CD4-positive, alpha-beta T cell treated with Interleukin-15 for 4 hours (primary cell): ENCODE measurements around the gene VWF.
"Not testable (repeated sequence)": the region's sequence is repeated elsewhere in the genome, so short reads cannot be mapped to it uniquely, and the experiment has no call there.

Source experiments
- DNase-seq: peaks from one replicate; pipeline ENCODE4 v3.0.0-alpha.2; 2020; ENCODE audit warnings: low spot score

Gene VWF

GRCh38 chr12:6145564-6145963 lies 21.1 kb upstream of the VWF start:
- DNase-seq: no peak

GRCh38 chr12:6143303-6143675 lies 18.8 kb upstream of the VWF start:
- no peak for DNase-seq

GRCh38 chr12:6142368-6143302 lies 18.2 kb upstream of the VWF start:
- not testable (repeated sequence) for DNase-seq

GRCh38 chr12:6141731-6142367 lies 17.4 kb upstream of the VWF start:
- DNase-seq: not testable (repeated sequence)

GRCh38 chr12:6140651-6141447 lies 16.4 kb upstream of the VWF start:
- peak; percentile 21 for DNase-seq

GRCh38 chr12:6135071-6135470 lies 10.6 kb upstream of the VWF start:
- no peak for DNase-seq

GRCh38 chr12:6133642-6134041 lies 9.2 kb upstream of the VWF start:
- no peak for DNase-seq

- no peak for DNase-seq
Observed at GRCh38 chr12:6132496-6132895, 8.0 kb upstream of the VWF start.

- DNase-seq: no peak
Observed at GRCh38 chr12:6125310-6125608, 789 bp upstream of the VWF start.

- DNase-seq: no peak
Observed at GRCh38 chr12:6123258-6123657, 1.2 kb downstream of the VWF start.

GRCh38 chr12:6122201-6122600 lies 2.3 kb downstream of the VWF start:
- no peak for DNase-seq

GRCh38 chr12:6120796-6121473 lies 3.5 kb downstream of the VWF start:
- DNase-seq: no peak

- no peak for DNase-seq
Observed at GRCh38 chr12:6118891-6119568, 5.4 kb downstream of the VWF start.

- DNase-seq: no peak
Observed at GRCh38 chr12:6116471-6117021, 7.9 kb downstream of the VWF start.

GRCh38 chr12:6115389-6115788 lies 9.1 kb downstream of the VWF start:
- no peak for DNase-seq

GRCh38 chr12:6114476-6114870 lies 10.0 kb downstream of the VWF start:
- DNase-seq: no peak

GRCh38 chr12:6113691-6114475 lies 10.6 kb downstream of the VWF start:
- DNase-seq: no peak

GRCh38 chr12:6112004-6112403 lies 12.5 kb downstream of the VWF start:
- DNase-seq: no peak

- no peak for DNase-seq
Observed at GRCh38 chr12:6110006-6110405, 14.5 kb downstream of the VWF start.

GRCh38 chr12:6106218-6106617 lies 18.3 kb downstream of the VWF start:
- DNase-seq: no peak

- no peak for DNase-seq
Observed at GRCh38 chr12:6104842-6105241, 19.6 kb downstream of the VWF start.
